Stomach smooth muscle (tissue), 2 donors: ENCODE data around the gene CSH1.
"Not testable (repeated sequence)": the region's sequence is repeated elsewhere in the genome, so short reads cannot be mapped to it uniquely, and the experiment has no call there.

ENCODE experiments used
- H3K27ac ChIP-seq: one replicate; pipeline ENCODE4 v1.7.0; 2013; ENCODE audit warnings: mild to moderate bottlenecking, low read length, inconsistent platforms
- H3K27me3 ChIP-seq, 2 donors: one replicate each; pipeline ENCODE4 v1.7.0; 2013; ENCODE audit warnings: low read length in 2 of 2; ENCODE audit not compliant: insufficient read depth in 2 of 2, control insufficient read depth in 1 of 2
- H3K36me3 ChIP-seq, 2 donors: one replicate each; pipeline ENCODE4 v1.7.0; 2013; ENCODE audit warnings: low read length in 2 of 2; ENCODE audit not compliant: control insufficient read depth in 2 of 2, insufficient read depth in 2 of 2
- H3K4me1 ChIP-seq: one replicate; pipeline ENCODE4 v1.7.0; 2013; ENCODE audit warnings: low read length; ENCODE audit not compliant: control insufficient read depth, insufficient read depth
- H3K4me3 ChIP-seq, 2 donors: one replicate each; pipeline ENCODE4 v1.7.0; 2013; ENCODE audit warnings: low read length in 2 of 2
- H3K9ac ChIP-seq, 2 donors: one replicate each; pipeline ENCODE4 v1.7.0; 2013; ENCODE audit warnings: low read length in 2 of 2, mild to moderate bottlenecking in 1 of 2
- H3K9me3 ChIP-seq, 2 donors: one replicate each; pipeline ENCODE4 v1.7.0; 2013; ENCODE audit warnings: low read length in 2 of 2; ENCODE audit not compliant: control insufficient read depth in 2 of 2
- donor health status: healthy.
- donor health status: Pancreatic carcinoma.

CSH1 gene

DNA sequence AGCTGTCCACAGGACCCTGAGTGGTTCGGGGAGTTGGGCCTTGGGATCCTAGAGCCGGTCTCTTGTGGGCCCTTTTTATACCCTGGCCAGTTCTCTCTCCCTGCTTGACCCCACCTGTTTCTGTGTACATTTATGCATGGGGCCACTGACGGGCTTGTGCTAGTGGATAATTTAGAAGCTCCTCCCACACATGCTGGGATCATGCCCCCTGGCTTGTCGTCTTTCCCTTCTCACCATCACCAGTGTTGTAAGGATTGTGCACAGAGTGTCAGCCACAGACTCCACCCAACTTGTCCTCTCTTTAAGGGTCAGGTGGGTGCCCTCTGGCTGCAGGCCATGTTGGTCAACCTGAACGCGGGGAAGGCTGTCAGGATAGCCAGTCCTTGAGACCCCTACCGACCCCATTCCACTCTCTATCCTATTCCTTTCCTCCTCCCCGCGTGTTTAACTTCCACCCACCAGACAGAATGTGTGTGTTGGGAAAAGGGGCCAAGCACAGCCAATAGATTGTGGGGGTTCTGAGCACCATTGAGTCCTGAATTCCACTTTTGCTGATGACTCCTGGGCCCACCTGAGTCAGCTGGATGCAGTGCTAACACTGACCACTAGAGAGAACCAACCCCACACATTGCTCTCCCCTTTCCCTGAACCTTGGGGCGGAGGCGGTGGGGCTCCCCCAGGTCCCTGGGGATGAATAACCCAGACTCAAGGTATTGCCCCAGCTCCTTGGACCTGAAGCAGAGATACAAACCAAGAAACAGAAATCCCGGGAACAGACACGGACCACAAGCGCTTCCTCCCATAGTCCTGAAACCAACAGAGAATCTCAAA, at the start of gene CSH1:
CSH1 (minus strand) TSS at position 51 of the 831 bp plus-strand sequence. CDS start 63 bp downstream, outside the sequence.
- H3K4me3 ChIP-seq, H3K36me3 ChIP-seq, H3K27ac ChIP-seq, H3K27me3 ChIP-seq, H3K4me1 ChIP-seq, H3K9me3 ChIP-seq, H3K9ac ChIP-seq: not testable (repeated sequence)

DNA sequence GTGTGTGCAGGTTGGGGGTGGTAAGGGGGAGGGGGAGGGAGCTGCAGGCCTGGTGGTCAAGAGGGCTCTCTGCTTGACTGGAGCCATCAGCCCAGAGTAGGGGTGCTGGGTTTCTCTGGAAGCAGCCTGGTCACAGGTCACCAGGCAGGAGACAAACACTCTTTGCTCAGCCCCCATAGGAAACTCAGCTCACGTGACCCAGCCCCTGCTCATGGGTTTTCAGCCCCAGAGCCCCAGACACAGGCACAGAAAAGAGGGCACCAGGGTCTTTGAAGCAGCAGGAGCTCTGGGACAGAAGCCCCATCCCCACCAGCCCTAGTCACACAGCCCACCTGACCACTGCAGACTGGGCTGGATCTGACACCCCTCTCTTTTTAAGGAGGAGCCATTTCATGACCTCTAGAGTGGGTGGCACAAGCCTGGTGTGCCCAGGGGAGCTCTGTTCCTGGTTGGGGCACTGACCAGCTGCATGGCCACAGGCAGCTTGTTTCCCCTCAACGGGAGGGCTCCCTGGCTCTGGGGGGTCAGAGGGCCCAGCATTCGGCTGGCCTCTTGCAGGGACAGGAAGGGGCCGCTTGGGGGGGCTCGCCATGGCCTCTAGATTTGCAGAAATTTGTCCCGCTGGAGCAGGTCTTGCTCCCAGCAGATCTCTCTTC, 49.5 kb upstream of the CSH1 start:
- Histone ChIP-seq H3K4me3 (no peak overlapping the region), H3K4me1 (no peaks in the 10 kb centered on the region), H3K27me3 (peaks cover 3 to 7% of the 10 kb centered on the region in 2 donors), H3K27ac (no peak overlapping the region), H3K9me3 (no peaks in the 10 kb centered on the region), H3K36me3 (no peaks in the 10 kb centered on the region), H3K9ac (no peak overlapping the region)

DNA sequence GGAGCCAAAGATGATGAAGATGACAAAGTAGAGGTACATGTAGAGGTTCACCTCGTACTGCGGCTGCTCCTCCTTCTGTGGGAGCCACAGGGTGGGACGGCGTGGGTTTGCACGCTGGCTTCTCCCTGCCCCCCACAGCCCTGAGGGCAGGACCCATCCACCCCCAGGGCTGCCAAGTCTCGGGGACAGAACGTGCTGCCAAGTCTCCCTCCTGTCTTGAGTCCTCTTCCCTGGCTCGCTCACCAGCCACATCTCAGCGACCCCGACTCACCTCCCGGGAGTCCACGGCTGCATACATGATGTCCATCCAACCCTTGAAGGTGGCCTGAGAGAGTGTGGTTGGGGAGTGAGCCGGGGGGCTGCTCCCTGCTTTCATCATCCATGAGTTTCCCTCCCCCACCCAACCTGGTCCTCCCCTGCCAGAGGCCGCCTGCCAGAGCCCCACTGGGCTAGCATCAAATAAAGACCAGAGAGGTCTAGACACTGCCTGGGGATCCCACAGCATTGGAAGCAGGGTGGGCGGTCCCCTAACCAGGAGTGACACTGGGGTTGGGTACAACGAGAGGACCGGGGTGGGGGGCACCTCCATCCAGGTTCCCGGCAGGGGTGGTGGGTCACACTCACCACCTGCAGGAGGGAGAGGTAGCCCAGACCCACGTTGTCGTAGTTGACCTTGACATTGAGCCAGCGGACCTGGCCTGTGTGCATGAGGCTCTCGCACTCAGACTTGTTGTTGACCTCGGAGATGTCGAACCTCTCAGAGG, 48.5 kb upstream of the CSH1 start:
- Histone ChIP-seq H3K9ac (no peak overlapping the region), H3K27ac (no peak overlapping the region)

DNA sequence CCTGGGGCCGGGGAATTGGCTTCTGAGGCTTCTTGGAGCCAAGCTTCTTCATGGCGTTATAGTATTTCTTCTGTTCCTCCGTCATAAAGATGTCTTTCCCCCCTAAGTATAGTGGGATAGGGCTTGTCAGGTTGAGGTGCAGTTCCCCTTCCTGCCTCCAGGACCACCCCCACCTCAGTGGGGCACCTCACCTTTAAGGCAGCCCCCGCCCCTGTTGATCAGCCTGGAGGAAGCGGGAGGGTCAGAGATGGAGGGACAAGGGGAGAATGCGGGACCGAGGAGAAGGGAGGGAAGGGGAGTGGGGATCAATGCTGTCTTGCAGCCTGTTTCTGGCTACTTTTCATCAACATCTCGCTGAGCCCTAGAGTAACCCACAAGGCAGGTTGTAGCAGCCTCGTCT, 47.4 kb upstream of the CSH1 start:
- no peak overlapping the region for H3K4me3 ChIP-seq
- H3K27ac ChIP-seq, result no peak overlapping the region
- no peaks in the 10 kb centered on the region for H3K36me3 ChIP-seq
- peaks cover 0 to 3% of the 10 kb centered on the region in 2 donors for H3K27me3 ChIP-seq
- H3K9ac ChIP-seq, result no peak overlapping the region
- no peaks in the 10 kb centered on the region for H3K4me1 ChIP-seq
- H3K9me3 ChIP-seq, result no peaks in the 10 kb centered on the region

More for the DNA sequence above, 48.5 kb upstream of the CSH1 start:
- Histone ChIP-seq H3K27me3 (peaks cover 3 to 7% of the 10 kb centered on the region in 2 donors), H3K4me1 (no peaks in the 10 kb centered on the region), H3K9me3 (no peaks in the 10 kb centered on the region), H3K36me3 (no peaks in the 10 kb centered on the region), H3K4me3 (no peak overlapping the region)

DNA sequence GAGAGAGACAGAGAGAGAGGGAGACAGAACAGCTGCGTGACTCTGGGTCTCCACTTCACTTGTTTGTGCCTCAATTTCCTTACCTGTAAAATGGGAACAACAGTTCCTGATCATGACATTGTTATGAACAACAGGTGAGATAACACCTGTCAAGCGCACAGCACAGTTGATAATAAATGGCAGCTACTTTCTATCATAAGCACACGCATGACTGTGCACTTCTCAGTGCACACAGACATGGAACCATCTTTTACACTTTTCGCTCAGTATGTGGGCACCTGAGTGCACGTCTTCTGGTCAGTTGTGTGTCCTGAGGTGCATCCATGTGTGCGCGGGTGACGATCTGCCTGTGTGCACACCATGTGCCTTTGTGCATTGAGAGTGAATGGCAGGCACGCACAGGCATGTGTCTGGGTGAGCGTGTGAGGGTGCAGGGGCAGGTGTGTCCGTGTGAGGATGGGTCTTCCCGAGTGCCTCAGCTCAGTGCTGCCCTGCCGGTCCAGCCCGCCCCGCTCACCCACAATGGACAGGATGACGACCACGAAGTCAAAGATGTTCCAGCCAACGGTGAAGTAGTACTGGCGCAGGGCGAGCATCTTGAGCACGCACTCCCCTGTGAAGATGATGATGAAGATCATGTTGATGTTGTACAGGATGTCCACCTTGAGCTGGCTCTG, 46.1 kb upstream of the CSH1 start:
- H3K27me3 ChIP-seq, result no peaks in the 10 kb centered on the region
- no peak overlapping the region for H3K9ac ChIP-seq
- no peaks in the 10 kb centered on the region for H3K9me3 ChIP-seq
- H3K36me3 ChIP-seq, result no peaks in the 10 kb centered on the region
- H3K27ac ChIP-seq, result no peak overlapping the region
- no peaks in the 10 kb centered on the region for H3K4me1 ChIP-seq
- H3K4me3 ChIP-seq, result no peak overlapping the region

DNA sequence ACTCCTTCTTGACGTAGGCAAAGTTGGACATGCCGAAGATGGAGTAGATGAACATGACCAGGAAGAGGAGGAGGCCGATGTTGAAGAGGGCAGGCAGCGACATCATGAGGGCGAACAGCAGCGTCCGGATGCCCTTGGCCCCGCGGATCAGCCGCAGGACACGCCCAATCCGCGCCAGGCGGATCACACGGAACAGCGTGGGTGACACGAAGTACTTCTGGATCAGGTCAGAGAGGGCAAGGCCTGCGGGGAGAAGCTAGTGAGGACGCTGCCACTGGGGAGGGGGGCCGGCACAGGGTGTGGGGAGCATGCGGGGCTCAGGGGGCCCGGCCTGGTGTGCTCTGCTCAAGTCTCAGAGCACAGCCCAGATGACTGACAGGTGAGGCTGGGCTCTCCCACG, 45.4 kb upstream of the CSH1 start:
- no peak overlapping the region for H3K27ac ChIP-seq
- no peaks in the 10 kb centered on the region for H3K4me1 ChIP-seq
- no peaks in the 10 kb centered on the region for H3K27me3 ChIP-seq
- H3K9ac ChIP-seq, result no peak overlapping the region
- no peak overlapping the region for H3K4me3 ChIP-seq
- no peaks in the 10 kb centered on the region for H3K36me3 ChIP-seq
- no peaks in the 10 kb centered on the region for H3K9me3 ChIP-seq

DNA sequence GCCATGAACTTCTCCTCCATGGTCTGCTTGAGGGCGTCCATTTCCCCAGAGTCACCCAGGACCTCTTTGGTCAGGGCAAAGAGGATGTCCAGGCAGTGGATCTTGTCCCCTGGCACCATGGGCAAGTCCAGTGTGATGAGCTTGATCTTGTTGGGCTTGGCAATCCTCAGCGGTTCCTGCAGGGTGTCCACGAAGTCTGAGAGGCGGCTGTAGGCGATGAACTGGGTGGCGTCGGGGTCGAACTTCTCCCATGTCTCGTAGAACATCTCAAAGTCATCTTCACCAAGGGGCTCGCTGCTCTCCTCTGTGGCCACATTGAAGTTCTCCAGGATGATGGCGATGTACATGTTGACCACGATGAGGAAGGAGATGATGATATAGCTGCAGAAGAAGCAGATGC, 44.8 kb upstream of the CSH1 start:
- no peaks in the 10 kb centered on the region for H3K9me3 ChIP-seq
- H3K36me3 ChIP-seq, result no peaks in the 10 kb centered on the region
- H3K4me3 ChIP-seq, result no peak overlapping the region
- no peak overlapping the region for H3K9ac ChIP-seq
- H3K4me1 ChIP-seq, result no peaks in the 10 kb centered on the region
- no peak overlapping the region for H3K27ac ChIP-seq
- H3K27me3 ChIP-seq, result no peaks in the 10 kb centered on the region

DNA sequence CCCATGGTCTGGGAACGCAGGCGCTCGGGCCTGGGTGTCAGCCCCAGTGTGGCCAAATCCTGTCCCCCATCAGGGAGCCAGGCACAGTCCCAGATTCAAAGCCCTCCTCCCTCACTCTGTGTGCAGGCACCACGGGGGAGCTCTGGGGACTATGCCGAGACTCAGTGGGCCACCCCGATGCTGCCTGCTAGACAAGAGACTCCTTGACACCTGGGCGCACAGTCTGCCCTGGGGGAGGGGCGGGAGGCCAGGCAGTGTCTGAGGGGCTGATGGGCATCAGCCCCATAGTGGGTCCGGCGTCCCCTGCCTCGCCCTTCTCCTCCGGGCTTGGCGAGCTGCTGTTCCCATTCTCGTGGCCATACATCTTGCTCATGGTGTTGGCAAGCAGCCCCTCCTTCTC, 44.2 kb upstream of the CSH1 start:
- Histone ChIP-seq H3K9me3 (no peaks in the 10 kb centered on the region), H3K4me3 (no peak overlapping the region), H3K27me3 (no peaks in the 10 kb centered on the region), H3K9ac (no peak overlapping the region), H3K36me3 (no peaks in the 10 kb centered on the region), H3K27ac (no peak overlapping the region), H3K4me1 (no peaks in the 10 kb centered on the region)

DNA sequence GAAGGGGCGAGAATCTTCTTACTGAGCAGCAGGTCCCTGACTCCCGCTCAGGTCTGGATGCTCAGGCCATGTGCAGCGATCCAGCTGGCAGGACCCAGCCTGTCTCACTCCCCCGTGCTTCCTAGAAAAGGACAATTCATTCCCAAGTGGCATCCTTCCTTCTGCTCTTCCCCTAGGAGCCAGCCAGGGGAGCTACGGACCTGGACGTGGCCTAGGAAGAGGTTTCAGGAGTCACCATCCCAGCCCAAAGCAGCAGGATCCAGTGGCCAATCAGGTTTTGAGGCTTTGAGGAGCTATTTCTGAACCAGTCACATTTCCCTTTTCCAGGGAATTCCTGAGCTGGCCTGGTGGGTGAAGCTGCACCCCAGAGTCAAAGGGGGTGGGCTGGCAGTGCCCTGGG, 43.5 kb upstream of the CSH1 start:
- no peaks in the 10 kb centered on the region for H3K36me3 ChIP-seq
- no peak overlapping the region for H3K4me3 ChIP-seq
- H3K27ac ChIP-seq, result no peak overlapping the region
- no peaks in the 10 kb centered on the region for H3K9me3 ChIP-seq
- H3K9ac ChIP-seq, result no peak overlapping the region
- no peaks in the 10 kb centered on the region for H3K4me1 ChIP-seq
- no peaks in the 10 kb centered on the region for H3K27me3 ChIP-seq

DNA sequence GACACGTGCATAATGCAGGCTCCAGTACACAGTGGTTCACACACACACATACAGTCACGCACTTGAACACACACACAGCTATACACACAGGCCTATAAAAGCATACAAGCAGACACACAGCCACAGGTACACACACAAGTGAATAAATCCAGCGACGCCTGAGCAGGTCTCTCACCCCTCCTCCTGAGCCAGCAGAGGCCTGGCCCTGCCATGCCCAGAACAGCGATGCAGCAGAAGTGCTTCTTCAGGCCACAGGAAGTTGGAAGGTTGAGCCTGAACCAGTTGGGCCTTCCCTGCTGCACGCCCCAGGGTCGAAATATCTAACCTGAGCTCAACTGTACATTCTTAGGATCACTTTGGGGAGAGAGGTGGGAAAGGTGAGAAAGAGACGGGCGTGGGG, 43.0 kb upstream of the CSH1 start:
- no peak overlapping the region for H3K4me3 ChIP-seq
- no peak overlapping the region for H3K9ac ChIP-seq
- no peaks in the 10 kb centered on the region for H3K4me1 ChIP-seq
- H3K27me3 ChIP-seq, result no peaks in the 10 kb centered on the region
- no peaks in the 10 kb centered on the region for H3K9me3 ChIP-seq
- H3K27ac ChIP-seq, result no peak overlapping the region
- no peaks in the 10 kb centered on the region for H3K36me3 ChIP-seq
